Adrenal gland (tissue), 12 donors: ENCODE data around the gene DHX38. TPM values are rescaled to one million over a fixed set of nuclear protein-coding genes. Genes with fewer than 3 reads are reported as not detected.

Experiments used
- DNase-seq, 7 donors: peaks; one replicate each; pipeline ENCODE4 v3.0.0-alpha.2; 2019 to 2020
- H3K27ac ChIP-seq, 5 donors: fragments of 200-600 bp; sonication (generic) in 4 of 5; 1 replicate in 3 of 5; 2 replicates in 2 of 5; pipeline versions ENCODE4 v1.5.1 to v1.8.0; 2016 to 2020; ENCODE audit warnings: mild to moderate bottlenecking in 1 of 5
- H3K27me3 ChIP-seq: fragments of 200-600 bp; 2 replicates; pipeline ENCODE4 v1.8.0; 2021
- H3K36me3 ChIP-seq, 2 donors: fragments of 200-600 bp; replicated peaks in 1 of 2; 1 replicate in 1 of 2; 2 replicates in 1 of 2; pipeline versions ENCODE4 v1.5.1 to v1.8.0; 2018 to 2022
- H3K4me1 ChIP-seq, 2 donors: fragments of 200-600 bp; replicated peaks in 1 of 2; 1 replicate in 1 of 2; 2 replicates in 1 of 2; pipeline versions ENCODE4 v1.5.1 to v1.8.0; 2018 to 2021
- H3K4me3 ChIP-seq, 4 donors: fragments of 200-600 bp; sonication (generic) in 3 of 4; one replicate each; pipeline ENCODE4 v1.5.1; 2016 to 2018
- H3K9me3 ChIP-seq, 3 donors: fragments of 200-600 bp; sonication (generic) in 1 of 3; replicated peaks in 1 of 3; 1 replicate in 2 of 3; 2 replicates in 1 of 3; pipeline versions ENCODE4 v1.5.1 to v1.8.0; 2016 to 2021
- POLR2A ChIP-seq, 2 donors: fragments of 450-650 bp; IDR thresholded peaks; one replicate each; pipeline ENCODE4 v1.6.1; 2017; ENCODE audit warnings: antibody characterized with exemption in 2 of 2, mild to moderate bottlenecking in 2 of 2, moderate library complexity in 1 of 2
- WGBS, 4 donors: extraction: QIAGEN DNeasy Blood & Tissue Kit in 2 of 4; methylation state at CpG; one replicate each; pipeline versions ENCODE4 v1.1.5 to v1.1.7; 2013 to 2017; 5-methylcytosine and 5-hydroxymethylcytosine counted together
- intact Hi-C, 2 donors: fragments of 100-400 bp; cut with DNase I; formaldehyde crosslinking; loops; one replicate each; pipeline versions ENCODE4 v1.14.1 to v1.15.0; 2022 to 2023
- polyA plus RNA-seq, 3 donors: library from polyadenylated mRNA; stranded (reverse); fragments of 200-250 nt in 2 of 3; fragments of 350-450 nt in 1 of 3; fragmentation: Illumina TruSeq in 1 of 3; extraction: RNeasy Lipid Tissue Mini Kit (QIAGEN cat#74804) in 1 of 3; gene quantifications; one replicate each; pipeline ENCODE4 v1.2.3, GENCODE V29; 2013 to 2014
- total RNA-seq, 9 donors: library from RNA; depleted of rRNA in 4 of 9; stranded (reverse); fragments of >200 nt in 4 of 9; fragments of 120-200 nt in 1 of 9; fragmentation: NEBNext Ultra II Directional in 1 of 9; extraction: Animal tissue kit (Norgen Biotek cat#: 25700) in 1 of 9; gene quantifications; one replicate each; pipeline versions ENCODE4 v1.1.0 to v1.2.4, GENCODE V29; 2013 to 2023
- TF ChIP-seq, protein P1 (sequence below), 6 experiments: fragments of 450-650 bp in 4 of 6; fragments of 200-600 bp in 2 of 6; sonication (generic) in 1 of 6; IDR thresholded peaks; 1 replicate in 5 of 6; 2 replicates in 1 of 6; pipeline versions ENCODE4 v1.5.1 to v1.8.0; 2016 to 2021; ENCODE audit warnings: antibody characterized with exemption in 6 of 6, mild to moderate bottlenecking in 2 of 6, moderate library complexity in 1 of 6
- donor health status: healthy with polysubstance abuse.
- donor health status: Bipolar disorder and iron deficiency.
- donor health status: DM: yes; HTN: yes; CAD: no.
- donor health status: DM: no; HTN: no; CAD: no.
- donor health status: DM: no; HTN: no; CAD: no.
- donor health status: DM: yes; HTN: yes; CAD: no.

Gene DHX38
- total and polyA plus RNA-seq, 12 donors = 31.9 to 93.1 (median 45.0) TPM

DNA sequence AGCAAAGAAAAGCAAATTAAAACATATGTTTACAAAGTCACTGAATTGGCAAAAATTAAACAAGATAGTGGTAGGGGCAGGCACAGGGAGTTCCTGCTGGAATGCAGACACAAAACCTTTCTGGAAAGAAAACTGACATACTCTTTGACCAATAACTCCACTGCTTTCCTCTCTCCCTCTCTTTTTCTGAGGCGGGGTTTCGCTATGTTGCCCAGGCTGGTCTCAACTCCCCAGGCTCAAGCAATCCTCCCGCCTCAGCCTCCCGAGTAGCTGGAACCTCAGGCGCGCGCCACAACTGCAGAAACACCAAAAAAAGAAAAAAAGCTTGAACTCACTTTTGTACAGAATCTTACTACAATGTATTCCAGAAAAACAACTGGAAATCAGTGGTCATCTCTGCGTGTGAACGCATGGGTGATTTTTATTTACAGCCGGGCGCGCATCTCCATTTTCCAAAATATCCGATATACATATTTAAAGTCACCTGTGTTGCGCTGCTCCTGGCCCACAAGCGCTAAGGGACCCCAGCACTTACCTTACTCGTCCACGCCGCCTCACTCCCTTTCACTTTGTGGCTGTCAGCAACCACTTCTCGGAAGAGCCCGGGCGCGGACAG is 707 bp upstream of the DHX38 start:
- H3K27ac ChIP-seq = peak overlapping the region; percentile 29 to 89 (median 74)
- intact Hi-C loops = loop anchor here in 1 of 2 donors (5.0 kb wide), 1 partner anchor 81 kb away; no protein-coding TSS in a partner anchor
- peaks cover 0 to 48% of the 10 kb centered on the region in 2 donors for H3K36me3 ChIP-seq
- DNase-seq = peak in 3 of 7 donors; percentile 37 to 58 (median 39)
- TF ChIP-seq, protein P1, sequence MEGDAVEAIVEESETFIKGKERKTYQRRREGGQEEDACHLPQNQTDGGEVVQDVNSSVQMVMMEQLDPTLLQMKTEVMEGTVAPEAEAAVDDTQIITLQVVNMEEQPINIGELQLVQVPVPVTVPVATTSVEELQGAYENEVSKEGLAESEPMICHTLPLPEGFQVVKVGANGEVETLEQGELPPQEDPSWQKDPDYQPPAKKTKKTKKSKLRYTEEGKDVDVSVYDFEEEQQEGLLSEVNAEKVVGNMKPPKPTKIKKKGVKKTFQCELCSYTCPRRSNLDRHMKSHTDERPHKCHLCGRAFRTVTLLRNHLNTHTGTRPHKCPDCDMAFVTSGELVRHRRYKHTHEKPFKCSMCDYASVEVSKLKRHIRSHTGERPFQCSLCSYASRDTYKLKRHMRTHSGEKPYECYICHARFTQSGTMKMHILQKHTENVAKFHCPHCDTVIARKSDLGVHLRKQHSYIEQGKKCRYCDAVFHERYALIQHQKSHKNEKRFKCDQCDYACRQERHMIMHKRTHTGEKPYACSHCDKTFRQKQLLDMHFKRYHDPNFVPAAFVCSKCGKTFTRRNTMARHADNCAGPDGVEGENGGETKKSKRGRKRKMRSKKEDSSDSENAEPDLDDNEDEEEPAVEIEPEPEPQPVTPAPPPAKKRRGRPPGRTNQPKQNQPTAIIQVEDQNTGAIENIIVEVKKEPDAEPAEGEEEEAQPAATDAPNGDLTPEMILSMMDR (IDR thresholded peaks at IDR 0.05) = no peak
- TF ChIP-seq POLR2A (IDR thresholded peaks at IDR 0.05) = no peak
- H3K9me3 ChIP-seq = no peaks in the 10 kb centered on the region
- WGBS, 4 donors = 0 to 1% (median 1%) methylated on average over 22 of the region's 22 CpGs
- H3K4me1 ChIP-seq = peaks cover 17 to 32% of the 10 kb centered on the region in 2 donors
- H3K4me3 ChIP-seq = peak overlapping the region; percentile 76 to 93 (median 85)
- no peaks in the 10 kb centered on the region for H3K27me3 ChIP-seq

DNA sequence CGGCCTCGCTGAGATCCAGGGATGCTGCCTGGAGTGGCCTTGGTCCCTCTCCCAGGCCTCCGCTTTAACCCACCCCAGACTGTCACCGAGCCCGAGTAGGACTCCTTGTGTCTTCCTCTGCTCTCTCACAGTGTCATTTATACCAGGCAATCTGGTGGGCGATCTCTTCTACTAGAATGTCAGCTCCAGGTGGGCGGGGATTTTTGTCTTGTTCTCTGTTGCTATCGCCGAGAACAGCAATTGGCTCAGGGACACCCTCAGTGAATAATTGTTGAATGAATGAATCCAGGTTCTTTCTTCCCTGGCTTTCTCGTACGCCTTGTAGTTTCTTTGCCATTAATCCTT is 591 bp downstream of the DHX38 start:
- H3K36me3 ChIP-seq = peaks cover 0 to 48% of the 10 kb centered on the region in 2 donors

DNA sequence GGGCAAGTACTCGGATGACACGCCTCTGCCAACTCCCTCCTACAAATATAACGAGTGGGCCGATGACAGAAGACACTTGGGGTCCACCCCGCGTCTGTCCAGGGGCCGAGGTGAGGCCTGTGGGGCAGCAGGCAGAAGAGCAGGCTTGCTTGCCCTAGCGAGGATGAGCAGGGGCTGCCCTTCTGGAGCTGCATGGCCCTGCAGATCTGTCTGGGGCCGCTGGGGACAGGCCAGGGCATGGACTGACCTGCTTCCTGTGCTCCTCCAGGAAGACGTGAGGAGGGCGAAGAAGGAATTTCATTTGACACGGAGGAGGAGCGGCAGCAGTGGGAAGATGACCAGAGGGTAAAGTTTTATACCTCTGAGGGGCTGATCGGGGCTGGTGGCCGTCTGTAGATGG is 5.3 kb downstream of the DHX38 start:
- Histone ChIP-seq H3K27ac (no peak overlapping the region), H3K4me3 (no peak overlapping the region), H3K36me3 (peaks cover 0 to 80% of the 10 kb centered on the region in 2 donors), H3K9me3 (no peaks in the 10 kb centered on the region), H3K4me1 (peaks cover 8 to 14% of the 10 kb centered on the region in 2 donors), H3K27me3 (no peaks in the 10 kb centered on the region)
- TF ChIP-seq, protein P1 (IDR thresholded peaks at IDR 0.05) = no peak
- TF ChIP-seq POLR2A (IDR thresholded peaks at IDR 0.05) = no peak
- no peak for DNase-seq
- WGBS, 4 donors = 72 to 78% (median 75%) methylated on average over 11 to 15 of the region's 15 CpGs
- intact Hi-C loops = no loop called here

More for the DNA sequence above, 591 bp downstream of the DHX38 start:
- Histone ChIP-seq H3K27ac (peak overlapping the region in 4 of 5 donors; percentile 71 to 94 (median 83)), H3K4me1 (peaks cover 17 to 32% of the 10 kb centered on the region in 2 donors), H3K9me3 (no peaks in the 10 kb centered on the region), H3K4me3 (peak overlapping the region; percentile 40 to 93 (median 66)), H3K27me3 (no peaks in the 10 kb centered on the region)
- DNase-seq = no peak
- intact Hi-C loops = loop anchor here in 1 of 2 donors (5.0 kb wide), 1 partner anchor 82 kb away; no protein-coding TSS in a partner anchor
- TF ChIP-seq, protein P1 (IDR thresholded peaks at IDR 0.05) = no peak
- no peak for TF ChIP-seq POLR2A (IDR thresholded peaks at IDR 0.05)
- 1 to 3% (median 1%) methylated on average over 9 to 11 of the region's 11 CpGs for WGBS, 4 donors

DNA sequence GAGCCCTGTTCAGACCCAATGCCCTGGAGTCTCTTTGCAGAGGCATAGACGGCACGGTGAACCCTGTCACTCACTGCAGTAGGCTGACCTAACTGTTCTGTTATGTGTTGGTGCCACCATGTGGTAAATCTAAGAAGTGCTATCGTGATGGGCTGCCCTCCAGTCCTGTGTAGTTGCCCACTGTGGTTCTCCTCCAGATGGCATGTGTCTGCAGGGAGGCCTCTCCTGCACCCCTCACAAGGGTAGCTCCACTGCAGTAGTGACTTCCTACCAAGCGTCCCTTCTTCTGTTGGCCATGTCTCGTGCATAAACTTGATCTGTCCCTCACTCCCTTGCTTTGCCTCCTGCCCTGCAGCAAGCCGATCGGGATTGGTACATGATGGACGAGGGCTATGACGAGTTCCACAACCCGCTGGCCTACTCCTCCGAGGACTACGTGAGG is 5.8 kb downstream of the DHX38 start:
- H3K4me3 ChIP-seq = no peak overlapping the region
- peak in 6 of 7 donors; percentile 34 to 67 (median 48) for DNase-seq
- no peaks in the 10 kb centered on the region for H3K9me3 ChIP-seq
- H3K4me1 ChIP-seq = peaks cover 7 to 11% of the 10 kb centered on the region in 2 donors
- H3K36me3 ChIP-seq = peaks cover 0 to 85% of the 10 kb centered on the region in 2 donors
- H3K27ac ChIP-seq = no peak overlapping the region
- 54 to 66% (median 62%) methylated on average over 12 of the region's 12 CpGs for WGBS, 4 donors
- H3K27me3 ChIP-seq = no peaks in the 10 kb centered on the region
- TF ChIP-seq POLR2A (IDR thresholded peaks at IDR 0.05) = no peak
- TF ChIP-seq, protein P1 (IDR thresholded peaks at IDR 0.05) = peak; percentile 32 to 64 (median 56)
- intact Hi-C loops = no loop called here
